ENCODE results near the gene TMEM51. TPM values are rescaled to one million over a fixed set of nuclear protein-coding genes. Genes with fewer than 3 reads are reported as not detected.

Gene TMEM51
- total and polyA plus RNA-seq, 2 of the 13 experiments (the other 11 are each of a cell fraction or from before 2014, with no cell fraction given) = 12.2 to 22.3 TPM

DNA sequence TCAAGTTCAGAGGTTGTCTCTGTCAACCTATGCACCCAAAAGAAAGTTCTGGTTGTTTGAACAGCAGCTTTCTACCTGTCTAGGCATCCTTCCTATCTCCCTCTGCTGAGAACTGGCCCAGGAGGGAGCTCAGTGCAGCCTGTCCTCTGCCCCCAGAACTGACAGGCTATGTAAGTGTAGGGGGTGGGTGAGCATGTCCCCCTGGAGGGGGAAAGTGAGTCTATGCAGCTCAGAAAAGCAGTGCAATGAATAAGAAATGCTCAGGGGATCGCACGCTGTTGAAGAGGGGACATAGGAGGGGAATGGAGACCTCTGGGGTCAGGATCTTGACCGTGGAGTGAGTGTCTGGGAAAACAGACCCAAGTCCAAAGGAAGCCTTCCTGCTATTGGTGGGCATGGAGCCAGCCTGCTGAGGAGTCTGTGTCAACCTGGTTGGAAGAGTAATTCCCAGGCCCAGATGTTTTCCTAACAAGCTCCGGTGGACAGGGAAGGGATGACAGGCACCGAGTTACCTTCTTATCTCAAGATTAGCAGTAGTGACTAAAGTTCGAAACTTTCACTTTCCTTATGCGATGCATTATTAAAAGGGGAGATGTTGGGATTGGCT is 67.4 kb downstream of the TMEM51 start (continued):
- TF ChIP-seq, protein P1, sequence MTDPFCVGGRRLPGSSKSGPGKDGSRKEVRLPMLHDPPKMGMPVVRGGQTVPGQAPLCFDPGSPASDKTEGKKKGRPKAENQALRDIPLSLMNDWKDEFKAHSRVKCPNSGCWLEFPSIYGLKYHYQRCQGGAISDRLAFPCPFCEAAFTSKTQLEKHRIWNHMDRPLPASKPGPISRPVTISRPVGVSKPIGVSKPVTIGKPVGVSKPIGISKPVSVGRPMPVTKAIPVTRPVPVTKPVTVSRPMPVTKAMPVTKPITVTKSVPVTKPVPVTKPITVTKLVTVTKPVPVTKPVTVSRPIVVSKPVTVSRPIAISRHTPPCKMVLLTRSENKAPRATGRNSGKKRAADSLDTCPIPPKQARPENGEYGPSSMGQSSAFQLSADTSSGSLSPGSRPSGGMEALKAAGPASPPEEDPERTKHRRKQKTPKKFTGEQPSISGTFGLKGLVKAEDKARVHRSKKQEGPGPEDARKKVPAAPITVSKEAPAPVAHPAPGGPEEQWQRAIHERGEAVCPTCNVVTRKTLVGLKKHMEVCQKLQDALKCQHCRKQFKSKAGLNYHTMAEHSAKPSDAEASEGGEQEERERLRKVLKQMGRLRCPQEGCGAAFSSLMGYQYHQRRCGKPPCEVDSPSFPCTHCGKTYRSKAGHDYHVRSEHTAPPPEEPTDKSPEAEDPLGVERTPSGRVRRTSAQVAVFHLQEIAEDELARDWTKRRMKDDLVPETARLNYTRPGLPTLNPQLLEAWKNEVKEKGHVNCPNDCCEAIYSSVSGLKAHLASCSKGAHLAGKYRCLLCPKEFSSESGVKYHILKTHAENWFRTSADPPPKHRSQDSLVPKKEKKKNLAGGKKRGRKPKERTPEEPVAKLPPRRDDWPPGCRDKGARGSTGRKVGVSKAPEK (CRISPR knock-in tag; IDR thresholded peaks at IDR 0.05; ENCODE audit: borderline replicate concordance) = no peak
- TF ChIP-seq NFYB (CRISPR knock-in tag; IDR thresholded peaks at IDR 0.05) = peak; percentile 57; the same call in 1 of the 2 replicates
- TF ChIP-seq KLF6 (CRISPR knock-in tag; IDR thresholded peaks at IDR 0.05) = no peak
- TF ChIP-seq ZNF12 (CRISPR knock-in tag; IDR thresholded peaks at IDR 0.05) = no peak
- no peak for TF ChIP-seq DPF2 (CRISPR knock-in tag; IDR thresholded peaks at IDR 0.05; ENCODE audit: borderline replicate concordance, low read depth)
- no peak for TF ChIP-seq NCOA1 (CRISPR knock-in tag; IDR thresholded peaks at IDR 0.05)
- no peak for TF ChIP-seq PCBP1 (IDR thresholded peaks at IDR 0.05; ENCODE audit: borderline replicate concordance, low read depth, low read length)
- peak; percentile 25; the same call in 1 of the 2 replicates for TF ChIP-seq SALL1 (CRISPR knock-in tag; IDR thresholded peaks at IDR 0.05)
- TF ChIP-seq ZNF598 (CRISPR knock-in tag; IDR thresholded peaks at IDR 0.05; ENCODE audit: borderline replicate concordance) = no peak
- TF ChIP-seq TOE1 (CRISPR knock-in tag; IDR thresholded peaks at IDR 0.05) = no peak
- TF ChIP-seq, protein P2, sequence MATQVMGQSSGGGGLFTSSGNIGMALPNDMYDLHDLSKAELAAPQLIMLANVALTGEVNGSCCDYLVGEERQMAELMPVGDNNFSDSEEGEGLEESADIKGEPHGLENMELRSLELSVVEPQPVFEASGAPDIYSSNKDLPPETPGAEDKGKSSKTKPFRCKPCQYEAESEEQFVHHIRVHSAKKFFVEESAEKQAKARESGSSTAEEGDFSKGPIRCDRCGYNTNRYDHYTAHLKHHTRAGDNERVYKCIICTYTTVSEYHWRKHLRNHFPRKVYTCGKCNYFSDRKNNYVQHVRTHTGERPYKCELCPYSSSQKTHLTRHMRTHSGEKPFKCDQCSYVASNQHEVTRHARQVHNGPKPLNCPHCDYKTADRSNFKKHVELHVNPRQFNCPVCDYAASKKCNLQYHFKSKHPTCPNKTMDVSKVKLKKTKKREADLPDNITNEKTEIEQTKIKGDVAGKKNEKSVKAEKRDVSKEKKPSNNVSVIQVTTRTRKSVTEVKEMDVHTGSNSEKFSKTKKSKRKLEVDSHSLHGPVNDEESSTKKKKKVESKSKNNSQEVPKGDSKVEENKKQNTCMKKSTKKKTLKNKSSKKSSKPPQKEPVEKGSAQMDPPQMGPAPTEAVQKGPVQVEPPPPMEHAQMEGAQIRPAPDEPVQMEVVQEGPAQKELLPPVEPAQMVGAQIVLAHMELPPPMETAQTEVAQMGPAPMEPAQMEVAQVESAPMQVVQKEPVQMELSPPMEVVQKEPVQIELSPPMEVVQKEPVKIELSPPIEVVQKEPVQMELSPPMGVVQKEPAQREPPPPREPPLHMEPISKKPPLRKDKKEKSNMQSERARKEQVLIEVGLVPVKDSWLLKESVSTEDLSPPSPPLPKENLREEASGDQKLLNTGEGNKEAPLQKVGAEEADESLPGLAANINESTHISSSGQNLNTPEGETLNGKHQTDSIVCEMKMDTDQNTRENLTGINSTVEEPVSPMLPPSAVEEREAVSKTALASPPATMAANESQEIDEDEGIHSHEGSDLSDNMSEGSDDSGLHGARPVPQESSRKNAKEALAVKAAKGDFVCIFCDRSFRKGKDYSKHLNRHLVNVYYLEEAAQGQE (IDR thresholded peaks at IDR 0.05; ENCODE audit: borderline replicate concordance in 1 of 2, low read depth in 1 of 2, low read length in 2 of 2) = no peak
- TF ChIP-seq, protein P3, sequence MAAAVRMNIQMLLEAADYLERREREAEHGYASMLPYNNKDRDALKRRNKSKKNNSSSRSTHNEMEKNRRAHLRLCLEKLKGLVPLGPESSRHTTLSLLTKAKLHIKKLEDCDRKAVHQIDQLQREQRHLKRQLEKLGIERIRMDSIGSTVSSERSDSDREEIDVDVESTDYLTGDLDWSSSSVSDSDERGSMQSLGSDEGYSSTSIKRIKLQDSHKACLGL (CRISPR knock-in tag; IDR thresholded peaks at IDR 0.05) = no peak
- no peak for TF ChIP-seq KDM5A (IDR thresholded peaks at IDR 0.05; ENCODE audit: borderline replicate concordance, low read length)
- TF ChIP-seq RELA (CRISPR knock-in tag; IDR thresholded peaks at IDR 0.05) = no peak
- no peak for TF ChIP-seq CEBPG (CRISPR knock-in tag; IDR thresholded peaks at IDR 0.05)
- TF ChIP-seq, protein P4, sequence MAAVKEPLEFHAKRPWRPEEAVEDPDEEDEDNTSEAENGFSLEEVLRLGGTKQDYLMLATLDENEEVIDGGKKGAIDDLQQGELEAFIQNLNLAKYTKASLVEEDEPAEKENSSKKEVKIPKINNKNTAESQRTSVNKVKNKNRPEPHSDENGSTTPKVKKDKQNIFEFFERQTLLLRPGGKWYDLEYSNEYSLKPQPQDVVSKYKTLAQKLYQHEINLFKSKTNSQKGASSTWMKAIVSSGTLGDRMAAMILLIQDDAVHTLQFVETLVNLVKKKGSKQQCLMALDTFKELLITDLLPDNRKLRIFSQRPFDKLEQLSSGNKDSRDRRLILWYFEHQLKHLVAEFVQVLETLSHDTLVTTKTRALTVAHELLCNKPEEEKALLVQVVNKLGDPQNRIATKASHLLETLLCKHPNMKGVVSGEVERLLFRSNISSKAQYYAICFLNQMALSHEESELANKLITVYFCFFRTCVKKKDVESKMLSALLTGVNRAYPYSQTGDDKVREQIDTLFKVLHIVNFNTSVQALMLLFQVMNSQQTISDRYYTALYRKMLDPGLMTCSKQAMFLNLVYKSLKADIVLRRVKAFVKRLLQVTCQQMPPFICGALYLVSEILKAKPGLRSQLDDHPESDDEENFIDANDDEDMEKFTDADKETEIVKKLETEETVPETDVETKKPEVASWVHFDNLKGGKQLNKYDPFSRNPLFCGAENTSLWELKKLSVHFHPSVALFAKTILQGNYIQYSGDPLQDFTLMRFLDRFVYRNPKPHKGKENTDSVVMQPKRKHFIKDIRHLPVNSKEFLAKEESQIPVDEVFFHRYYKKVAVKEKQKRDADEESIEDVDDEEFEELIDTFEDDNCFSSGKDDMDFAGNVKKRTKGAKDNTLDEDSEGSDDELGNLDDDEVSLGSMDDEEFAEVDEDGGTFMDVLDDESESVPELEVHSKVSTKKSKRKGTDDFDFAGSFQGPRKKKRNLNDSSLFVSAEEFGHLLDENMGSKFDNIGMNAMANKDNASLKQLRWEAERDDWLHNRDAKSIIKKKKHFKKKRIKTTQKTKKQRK (IDR thresholded peaks at IDR 0.05; ENCODE audit: low read length) = no peak
- no peak for TF ChIP-seq ZNF230 (CRISPR knock-in tag; IDR thresholded peaks at IDR 0.05)
- no peak for TF ChIP-seq RFX3 (CRISPR knock-in tag; IDR thresholded peaks at IDR 0.05)
